Esophagus muscularis mucosa (tissue), 4 donors: ENCODE data around the gene RAET1E. TPM values are rescaled to one million over a fixed set of nuclear protein-coding genes. Genes with fewer than 3 reads are reported as not detected.

ENCODE experiments used
- DNase-seq: peaks from one replicate; pipeline ENCODE4 v3.0.0-alpha.2; 2017; ENCODE audit errors: extremely low spot score
- H3K27ac ChIP-seq, 4 donors: fragments of 200-600 bp; sonication (generic); replicated peaks in 1 of 4; 1 replicate in 3 of 4; 2 replicates in 1 of 4; pipeline ENCODE4 v1.5.1; 2016 to 2019; ENCODE audit warnings: mild to moderate bottlenecking in 1 of 4
- H3K27me3 ChIP-seq, 4 donors: fragments of 200-600 bp; sonication (generic); one replicate each; pipeline versions ENCODE4 v1.5.1 to v1.6.0; 2016 to 2019
- H3K36me3 ChIP-seq, 4 donors: fragments of 200-600 bp; sonication (generic); one replicate each; pipeline ENCODE4 v1.5.1; 2016 to 2019
- H3K4me1 ChIP-seq, 4 donors: fragments of 200-600 bp; sonication (generic); one replicate each; pipeline ENCODE4 v1.5.1; 2016 to 2019
- H3K4me3 ChIP-seq, 4 donors: fragments of 200-600 bp; sonication (generic); 1 replicate in 2 of 4; 2 replicates in 2 of 4; pipeline ENCODE4 v1.5.1; 2016 to 2019; ENCODE audit warnings: mild to moderate bottlenecking in 4 of 4, moderate library complexity in 1 of 4
- H3K9me3 ChIP-seq, 4 donors: fragments of 200-600 bp; sonication (generic); 1 replicate in 3 of 4; 2 replicates in 1 of 4; pipeline ENCODE4 v1.5.1; 2016 to 2019
- CTCF ChIP-seq, 3 experiments: fragments of 200-600 bp in 2 of 3; fragments of 450-650 bp in 1 of 3; sonication (generic) in 2 of 3; IDR thresholded peaks; one replicate each; pipeline ENCODE4 v1.5.1; 2017 to 2019; ENCODE audit warnings: antibody characterized with exemption in 3 of 3, mild to moderate bottlenecking in 2 of 3, moderate library complexity in 1 of 3
- EP300 ChIP-seq: sonication (generic); formaldehyde crosslinking; IDR thresholded peaks from one replicate; pipeline ENCODE4 v1.6.1; 2017; ENCODE audit warnings: antibody characterized with exemption
- POLR2A ChIP-seq: fragments of 450-650 bp; IDR thresholded peaks from one replicate; pipeline ENCODE4 v1.6.1; 2017; ENCODE audit warnings: antibody characterized with exemption, moderate library complexity, mild to moderate bottlenecking, low read depth
- POLR2AphosphoS5 ChIP-seq, 2 donors: sonication (generic); formaldehyde crosslinking; IDR thresholded peaks; one replicate each; pipeline ENCODE4 v1.6.1; 2017; ENCODE audit warnings: antibody characterized with exemption in 2 of 2
- WGBS: methylation state at CpG from one replicate; pipeline ENCODE4 v1.1.5; 2018; 5-methylcytosine and 5-hydroxymethylcytosine counted together
- intact Hi-C: fragments of 100-400 bp; cut with DNase I; formaldehyde crosslinking; loops from one replicate; pipeline ENCODE4 v1.15.1; 2023
- total RNA-seq, 4 donors: library from RNA; depleted of rRNA; stranded (reverse); fragments of >200 nt; gene quantifications; one replicate each; pipeline versions ENCODE4 v1.1.0 to v1.2.1, GENCODE V29; 2016

RAET1E gene
- total RNA-seq, 4 donors from 2014 or later: 0.29 TPM; not detected in 3

- WGBS: 95% methylated on average over 7 of the region's 7 CpGs
- no peak for TF ChIP-seq CTCF (IDR thresholded peaks at IDR 0.05)
- Histone ChIP-seq H3K27ac (no peak overlapping the region), H3K4me1 (peaks cover 13 to 34% (median 31%) of the 10 kb centered on the region in 4 donors), H3K36me3 (no peaks in the 10 kb centered on the region), H3K27me3 (no peaks in the 10 kb centered on the region), H3K9me3 (no peaks in the 10 kb centered on the region), H3K4me3 (no peak overlapping the region)
- intact Hi-C loops: no loop called here
- DNase-seq: no peak
Observed at GRCh38 chr6:149859368-149859767, 38.5 kb downstream of the RAET1E start.

DNA sequence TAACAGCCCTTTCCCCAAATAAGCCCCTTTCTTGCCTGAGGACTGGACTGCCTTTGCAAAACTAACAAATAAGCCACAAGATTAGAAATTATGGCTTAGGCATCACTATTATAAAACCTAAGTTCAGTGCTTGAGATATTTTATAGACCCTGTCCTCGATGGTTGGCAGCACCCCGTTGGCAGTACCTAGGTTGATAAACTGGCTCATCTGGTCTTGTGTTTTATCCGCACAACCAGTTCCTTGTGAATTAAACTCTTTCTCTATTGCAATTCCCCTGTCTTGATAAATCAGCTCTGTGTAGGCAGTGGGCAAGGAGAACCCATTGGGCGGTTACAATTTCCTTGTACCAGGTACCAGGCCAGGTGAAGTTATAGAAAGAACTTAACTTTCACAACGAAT is 40.4 kb downstream of the RAET1E start:
- Histone ChIP-seq H3K27me3 (no peaks in the 10 kb centered on the region), H3K4me1 (peaks cover 7 to 27% (median 25%) of the 10 kb centered on the region in 4 donors), H3K27ac (no peak overlapping the region), H3K9me3 (no peaks in the 10 kb centered on the region), H3K36me3 (peaks cover 0 to 4% (median 1%) of the 10 kb centered on the region in 4 donors), H3K4me3 (no peak overlapping the region)
- intact Hi-C loops: no loop called here
- 95% methylated on average over 5 of the region's 5 CpGs for WGBS
- TF ChIP-seq EP300: no peak
- no peak for TF ChIP-seq POLR2AphosphoS5 (IDR thresholded peaks at IDR 0.05)
- no peak for TF ChIP-seq POLR2A
- no peak for TF ChIP-seq CTCF (IDR thresholded peaks at IDR 0.05)
- no peak for DNase-seq

- intact Hi-C loops: no loop called here
- Histone ChIP-seq H3K4me1 (peaks cover 0 to 16% (median 14%) of the 10 kb centered on the region in 4 donors), H3K27me3 (no peaks in the 10 kb centered on the region), H3K4me3 (no peak overlapping the region), H3K9me3 (no peaks in the 10 kb centered on the region), H3K27ac (no peak overlapping the region), H3K36me3 (peaks cover 0 to 14% (median 2%) of the 10 kb centered on the region in 4 donors)
- 87% methylated on average over 10 of the region's 10 CpGs for WGBS
- TF ChIP-seq CTCF (IDR thresholded peaks at IDR 0.05) (no peak), POLR2A (no peak), EP300 (no peak), POLR2AphosphoS5 (IDR thresholded peaks at IDR 0.05) (no peak)
- no peak for DNase-seq
Observed at GRCh38 chr6:149856256-149856994, 41.5 kb downstream of the RAET1E start.

DNA sequence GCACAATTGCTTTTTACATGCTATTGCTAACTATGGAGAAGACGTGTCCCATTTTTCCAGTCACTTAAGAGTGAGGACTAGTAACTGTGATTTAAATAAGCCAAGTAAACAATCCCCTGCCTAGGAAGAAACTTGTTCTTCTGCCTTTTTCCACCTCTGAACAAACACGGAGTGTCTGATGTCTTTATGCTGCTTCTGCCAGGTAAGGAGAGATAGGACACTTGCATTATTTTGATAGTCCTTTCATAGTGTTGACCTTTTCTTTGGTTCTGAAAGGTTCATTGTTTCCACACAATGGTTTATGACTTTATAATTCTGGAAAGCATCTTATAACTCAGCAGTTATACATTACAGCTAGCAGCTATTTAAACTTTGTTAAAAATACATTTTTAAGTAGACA is 42.2 kb downstream of the RAET1E start:
- intact Hi-C loops: no loop called here
- no peak for DNase-seq
- no peaks in the 10 kb centered on the region for H3K27me3 ChIP-seq
- peaks cover 0 to 20% (median 2%) of the 10 kb centered on the region in 4 donors for H3K36me3 ChIP-seq
- H3K9me3 ChIP-seq: no peaks in the 10 kb centered on the region
- no peak overlapping the region for H3K27ac ChIP-seq
- no peak overlapping the region for H3K4me3 ChIP-seq
- WGBS: 69% methylated on average over 2 of the region's 2 CpGs
- H3K4me1 ChIP-seq: peaks cover 0 to 14% (median 10%) of the 10 kb centered on the region in 4 donors
- TF ChIP-seq POLR2A (no peak), EP300 (no peak), CTCF (IDR thresholded peaks at IDR 0.05) (no peak), POLR2AphosphoS5 (IDR thresholded peaks at IDR 0.05) (no peak)
